HepG2 (cell line): Measurements from ENCODE around the gene COL9A3. TPM values are rescaled to one million over a fixed set of nuclear protein-coding genes. Genes with fewer than 3 reads are reported as not detected.
A peak's percentile ranks its signal among the peaks of the same experiment; 100 is the strongest.

Source experiments
- ATAC-seq: fragments of 200-7000 bp; cut with Tn5 transposase; 3 replicates; pipeline ENCODE4 v1.9.1; 2020; ENCODE audit warnings: mild to moderate bottlenecking, moderate library complexity
- BruUV-seq: library from RNA; stranded (reverse); fragments of 400-500 nt; replicated peaks from 2 replicates; lab custom pipeline; 2021; lab: Mats Ljungman, UMichigan
- CTCF ChIA-PET: fragments of 300-600 bp; formaldehyde crosslinking; extraction: SDS; loops from one replicate; lab custom pipeline; 2021; ENCODE audit warnings: low total read pairs, inconsistent platforms, low intra/inter-chr PET ratio; lab: Yijun Ruan, JAX
- POLR2A ChIA-PET: fragments of 350-600 bp; sonication (Branson Sonifier 250); formaldehyde crosslinking; loops from one replicate; lab custom pipeline; 2020; ENCODE audit warnings: antibody characterized with exemption, inconsistent platforms; lab: Yijun Ruan, JAX
- DNase-seq: peaks from one replicate; pipeline ENCODE4 v3.0.0-alpha.2; 2015; ENCODE audit warnings: low spot score
- FAIRE-seq: peaks from 3 replicates; lab custom pipeline; 2011; peaks lifted over from hg19 to GRCh38; lab: Jason Lieb, UNC
- H2AFZ ChIP-seq: one replicate; pipeline ENCODE4 v1.6.1; 2011; ENCODE audit warnings: low read length, inconsistent platforms
- H3K27ac ChIP-seq: fragments of 300-600 bp; 3 replicates; pipeline ENCODE4 v1.8.0; 2011; ENCODE audit warnings: mixed run types, mild to moderate bottlenecking, mixed read lengths, low read length, inconsistent platforms; ENCODE audit not compliant: insufficient read depth; ENCODE audit errors: extremely low read length
- H3K27me3 ChIP-seq, 2 experiments: fragments of 200-600 bp in 1 of 2; 2 replicates in 1 of 2; 3 replicates in 1 of 2; pipeline versions ENCODE4 v1.6.0 to v1.8.0; 2011; ENCODE audit warnings: low read length in 2 of 2, mild to moderate bottlenecking in 2 of 2, moderate library complexity in 2 of 2, inconsistent platforms in 1 of 2; ENCODE audit not compliant: insufficient read depth in 2 of 2, control insufficient read depth in 1 of 2
- H3K36me3 ChIP-seq, 2 experiments: fragments of 200-600 bp in 1 of 2; replicated peaks in 1 of 2; 2 replicates in 1 of 2; 3 replicates in 1 of 2; pipeline versions ENCODE4 v1.5.1 to v1.8.0; 2011; ENCODE audit warnings: low read length in 2 of 2, inconsistent platforms in 1 of 2; ENCODE audit not compliant: insufficient read depth in 2 of 2, control insufficient read depth in 1 of 2
- H3K4me1 ChIP-seq: 2 replicates; pipeline ENCODE4 v1.5.1; 2012; ENCODE audit warnings: low read length, inconsistent platforms; ENCODE audit not compliant: insufficient read depth
- H3K4me2 ChIP-seq: 2 replicates; pipeline ENCODE4 v1.6.0; 2011; ENCODE audit warnings: low read depth, low read length, inconsistent platforms
- H3K4me3 ChIP-seq, 3 experiments: fragments of 200-600 bp in 1 of 3; sonication (generic), shearing (Covaris generic) in 1 of 3; replicated peaks in 1 of 3; 2 replicates each; pipeline ENCODE4 v1.5.1; 2011 to 2016; ENCODE audit warnings: low read length in 3 of 3, inconsistent platforms in 2 of 3, low read depth in 2 of 3, mild to moderate bottlenecking in 2 of 3, control low read depth in 1 of 3, mixed read lengths in 1 of 3; ENCODE audit not compliant: insufficient read depth in 1 of 3
- H3K79me2 ChIP-seq: one replicate; pipeline ENCODE4 v1.6.1; 2011; ENCODE audit warnings: low read length, inconsistent platforms; ENCODE audit not compliant: insufficient read depth
- H3K9ac ChIP-seq: 2 replicates; pipeline ENCODE4 v1.6.0; 2011; ENCODE audit warnings: mild to moderate bottlenecking, low read depth, low read length, inconsistent platforms; ENCODE audit not compliant: insufficient read depth
- H3K9me3 ChIP-seq: 2 replicates; pipeline ENCODE4 v1.5.1; 2012; ENCODE audit warnings: mild to moderate bottlenecking, low read length
- H4K20me1 ChIP-seq: 2 replicates; pipeline ENCODE4 v1.6.0; 2011; ENCODE audit warnings: inconsistent platforms, mild to moderate bottlenecking, low read length, moderate library complexity; ENCODE audit not compliant: insufficient read depth
- AGO2 ChIP-seq: fragments of 200-400 bp; formaldehyde crosslinking; optimal IDR thresholded peaks from 2 replicates; pipeline ENCODE3; 2017; ENCODE audit warnings: mild to moderate bottlenecking, low read depth, low read length, moderate library complexity
- E2F5 ChIP-seq: sonication (generic); formaldehyde crosslinking; conservative IDR thresholded peaks from 2 replicates; pipeline ENCODE4 v1.4.0; 2020; ENCODE audit warnings: missing genetic modification reagents
- NONO ChIP-seq, 2 experiments: fragments of 450-650 bp in 1 of 2; sonication (generic) in 1 of 2; formaldehyde crosslinking in 1 of 2; IDR thresholded peaks in 1 of 2; conservative IDR thresholded peaks in 1 of 2; 2 replicates each; pipeline versions ENCODE4 v1.6.1 to v1.8.0; 2017 to 2022; ENCODE audit warnings: mild to moderate bottlenecking in 1 of 2, missing genetic modification reagents in 1 of 2, moderate library complexity in 1 of 2
- POLR2A ChIP-seq, 2 experiments: IDR thresholded peaks; 2 replicates each; pipeline ENCODE4 v1.6.1; 2011; ENCODE audit warnings: low read depth in 2 of 2, low read length in 2 of 2, mild to moderate bottlenecking in 1 of 2, moderate library complexity in 1 of 2; ENCODE audit not compliant: insufficient read depth in 1 of 2
- STAT5B ChIP-seq: sonication (generic); formaldehyde crosslinking; IDR thresholded peaks from 2 replicates; pipeline ENCODE4 v1.4.0; 2020; ENCODE audit warnings: missing genetic modification reagents
- SUZ12 ChIP-seq: fragments of 150-350 bp; IDR thresholded peaks from 2 replicates; pipeline ENCODE4 v1.6.1; 2014; ENCODE audit warnings: low read depth, low read length
- TRIM24 ChIP-seq: sonication (generic); formaldehyde crosslinking; IDR thresholded peaks from 2 replicates; pipeline ENCODE4 v1.8.0; 2022; ENCODE audit warnings: mild to moderate bottlenecking, missing genetic modification reagents
- ZBTB33 ChIP-seq: sonication (generic); formaldehyde crosslinking; IDR thresholded peaks from 2 replicates; pipeline ENCODE4 v1.4.0; 2020; ENCODE audit warnings: missing genetic modification reagents
- ZNF605 ChIP-seq: sonication (generic); formaldehyde crosslinking; IDR thresholded peaks from 2 replicates; pipeline ENCODE4 v1.8.0; 2022; ENCODE audit warnings: mild to moderate bottlenecking, missing genetic modification reagents
- ZNF616 ChIP-seq: sonication (generic); formaldehyde crosslinking; IDR thresholded peaks from 2 replicates; pipeline ENCODE4 v1.5.0; 2020; ENCODE audit warnings: low read depth, mild to moderate bottlenecking, missing genetic modification reagents
- ZNF768 ChIP-seq: sonication (generic); formaldehyde crosslinking; IDR thresholded peaks from 2 replicates; pipeline ENCODE4 v1.4.0; 2020; ENCODE audit warnings: missing genetic modification reagents
- WGBS: methylation state at CpG from one replicate; pipeline ENCODE4 v1.1.6; 2017; ENCODE audit warnings: low lambda C conversion rate; 5-methylcytosine and 5-hydroxymethylcytosine counted together
- in situ Hi-C: cut with HindIII; loops from 2 replicates; pipeline ENCODE4 v1.10.0; 2017; ENCODE audit warnings: low pct_unique_long_range_greater_than_20kb; ENCODE audit not compliant: extremely low pct_ligation_motif_present
- intact Hi-C: fragments of 100-400 bp; cut with micrococcal nuclease; formaldehyde crosslinking; loops from one replicate; pipeline ENCODE4 v1.10.0; 2022; ENCODE audit not compliant: unreplicated experiment
- polyA plus RNA-seq, 8 experiments: library from polyadenylated mRNA; depleted of rRNA in 3 of 8; stranded (reverse) in 7 of 8; unstranded in 1 of 8; fragments of >200 nt; fragmentation: Illumina TruSeq in 4 of 8; extraction: Trizol in 4 of 8; gene quantifications; 2 replicates each; pipeline versions ENCODE4 v1.2.1 to v1.2.3, GENCODE V29; 2011 to 2016; ENCODE audit warnings: low read depth in 4 of 8, missing spikeins in 1 of 8, mixed read lengths in 1 of 8; ENCODE audit not compliant: insufficient read depth in 1 of 8
- total RNA-seq, 5 experiments: library from RNA; depleted of rRNA; stranded (reverse); fragments of >200 nt; fragmentation: Illumina TruSeq; extraction: Trizol; gene quantifications; 2 replicates each; pipeline ENCODE4 v1.2.3, GENCODE V29; 2016; ENCODE audit warnings: low read depth in 1 of 5

Gene COL9A3
- total and polyA plus RNA-seq, 2 of the 13 experiments (the other 11 are each of a cell fraction or from before 2014, with no cell fraction given), result 155 to 204 TPM

- Histone ChIP-seq H4K20me1 (no peaks in the 10 kb centered on the region), H2AFZ (no peak overlapping the region), H3K27me3 (no peaks in the 10 kb centered on the region), H3K27ac (no peak overlapping the region)
- no peak for DNase-seq
- in situ Hi-C loops, result no loop called here
- 98% methylated on average over 15 of the region's 16 CpGs for WGBS
- BruUV-seq, result no TSS peak
- peak; percentile 2 for ATAC-seq
- POLR2A ChIA-PET, result interaction anchor here (1.4 to 2.7 kb wide), 3 partner anchors 11 to 65 kb away, joined by 6 to 8 read pairs (median 8); no protein-coding TSS in a partner anchor
- CTCF ChIA-PET, result no interaction called here
- FAIRE-seq, result no peak
- no peak for TF ChIP-seq SUZ12
- TF ChIP-seq NONO (IDR thresholded peaks at IDR 0.05), result no peak
- 0 out of 2 replicates have a peak, but pooled peaks have one; percentile 22 for TF ChIP-seq NONO (CRISPR knock-in tag; conservative IDR thresholded peaks at IDR 0.05)
- 0 out of 2 replicates have a peak, but pooled peaks have one; percentile 81 for TF ChIP-seq ZNF616
- TF ChIP-seq ZNF605 (CRISPR knock-in tag), result no peak
- TF ChIP-seq AGO2, result peak; percentile 62
- TF ChIP-seq, all 625 proteins: peak for 3
- Histone ChIP-seq H3K4me3 (no peak overlapping the region), H3K9me3 (no peaks in the 10 kb centered on the region), H3K9ac (no peak overlapping the region), H3K4me2 (no peak overlapping the region), H3K36me3 (peaks cover 43 to 64% of the 10 kb centered on the region in 2 experiments), H3K4me1 (peaks cover 15% of the 10 kb centered on the region), H3K79me2 (no peaks in the 10 kb centered on the region)
- intact Hi-C loops, result no loop called here
Measured at GRCh38 chr20:62888406-62888805, 71.6 kb downstream of the COL9A3 start.

- H3K27ac ChIP-seq, result no peak overlapping the region
- TF ChIP-seq AGO2 (peak; percentile 80), ZBTB33 (CRISPR knock-in tag) (peak; percentile 63; the same call in 1 of the 2 replicates), POLR2A (IDR thresholded peaks at IDR 0.05; ENCODE audit: insufficient read depth in 1 of 2, low read depth in 2 of 2, low read length in 2 of 2) (0 out of 4 replicates have a peak, but pooled peaks of 1 of the 2 experiments have one; percentile 23), ZNF768 (CRISPR knock-in tag) (peak; percentile 30; the same call in 1 of the 2 replicates), TRIM24 (CRISPR knock-in tag) (no peak), STAT5B (no peak), E2F5 (no peak)
- BruUV-seq, result no TSS peak
- ChIA-PET POLR2A (interaction anchor here (2.4 to 2.7 kb wide), 2 partner anchors 13 to 65 kb away, joined by 8 read pairs; no protein-coding TSS in a partner anchor), CTCF (no interaction called here)
- no peak overlapping the region for H3K4me3 ChIP-seq
- 97% methylated on average over 17 of the region's 17 CpGs for WGBS
- no peaks in the 10 kb centered on the region for H3K27me3 ChIP-seq
- H3K9me3 ChIP-seq, result no peaks in the 10 kb centered on the region
- H3K4me1 ChIP-seq, result peaks cover 15% of the 10 kb centered on the region
- intact Hi-C loops (no loop called here), in situ Hi-C loops (no loop called here)
- no peak overlapping the region for H3K9ac ChIP-seq
- no peak for FAIRE-seq
- no peak overlapping the region for H2AFZ ChIP-seq
- peaks cover 48 to 69% of the 10 kb centered on the region in 2 experiments for H3K36me3 ChIP-seq
- no peak overlapping the region for H3K4me2 ChIP-seq
- no peak for DNase-seq
- peak; percentile 3; the same call in 1 of the 3 replicates for ATAC-seq
- H3K79me2 ChIP-seq, result no peaks in the 10 kb centered on the region
- no peaks in the 10 kb centered on the region for H4K20me1 ChIP-seq
Measured at GRCh38 chr20:62888910-62889309, 72.1 kb downstream of the COL9A3 start.
